GM18511 (cell line): ENCODE data around the gene AHNAK2.

ENCODE experiments used
- ATAC-seq: cut with Tn5 transposase; IDR thresholded peaks from one replicate; pipeline ENCODE4 v1.9.1; 2021; ENCODE audit warnings: mild to moderate bottlenecking, moderate library complexity; ENCODE audit not compliant: unreplicated experiment

The AHNAK2 gene

GRCh38 chr14:104974665-104975390 lies 3.3 kb downstream of the AHNAK2 start:
- ATAC-seq, result no peak

GRCh38 chr14:104974146-104974541 lies 4.0 kb downstream of the AHNAK2 start:
- no peak for ATAC-seq

GRCh38 chr14:104973385-104974145 lies 4.6 kb downstream of the AHNAK2 start:
- no peak for ATAC-seq

- no peak for ATAC-seq
Measured at GRCh38 chr14:104973135-104973384, 5.1 kb downstream of the AHNAK2 start.

GRCh38 chr14:104972301-104973134 lies 5.7 kb downstream of the AHNAK2 start:
- no peak for ATAC-seq

- ATAC-seq, result no peak
Measured at GRCh38 chr14:104971447-104972240, 6.5 kb downstream of the AHNAK2 start.

GRCh38 chr14:104970231-104971068 lies 7.7 kb downstream of the AHNAK2 start:
- ATAC-seq, result no peak

- no peak for ATAC-seq
Measured at GRCh38 chr14:104969741-104970230, 8.4 kb downstream of the AHNAK2 start.

- ATAC-seq, result no peak
Measured at GRCh38 chr14:104968541-104969401, 9.4 kb downstream of the AHNAK2 start.

- ATAC-seq, result no peak
Measured at GRCh38 chr14:104968153-104968527, 10.0 kb downstream of the AHNAK2 start.

GRCh38 chr14:104967386-104968152 lies 10.6 kb downstream of the AHNAK2 start:
- ATAC-seq, result no peak

GRCh38 chr14:104966981-104967385 lies 11.2 kb downstream of the AHNAK2 start:
- ATAC-seq, result no peak

GRCh38 chr14:104966261-104966865 lies 11.8 kb downstream of the AHNAK2 start:
- no peak for ATAC-seq

GRCh38 chr14:104965561-104966231 lies 12.5 kb downstream of the AHNAK2 start:
- no peak for ATAC-seq

GRCh38 chr14:104964546-104964945 lies 13.6 kb downstream of the AHNAK2 start:
- ATAC-seq, result no peak

- ATAC-seq, result no peak
Measured at GRCh38 chr14:104957146-104958113, 20.7 kb downstream of the AHNAK2 start.
